GM21825 (cell line): ENCODE measurements around the gene TNFRSF9.

ENCODE experiments used
- ATAC-seq: cut with Tn5 transposase; IDR thresholded peaks from one replicate; pipeline ENCODE4 v1.9.1; 2021; ENCODE audit warnings: mild to moderate bottlenecking, moderate library complexity; ENCODE audit not compliant: unreplicated experiment

TNFRSF9 gene

DNA sequence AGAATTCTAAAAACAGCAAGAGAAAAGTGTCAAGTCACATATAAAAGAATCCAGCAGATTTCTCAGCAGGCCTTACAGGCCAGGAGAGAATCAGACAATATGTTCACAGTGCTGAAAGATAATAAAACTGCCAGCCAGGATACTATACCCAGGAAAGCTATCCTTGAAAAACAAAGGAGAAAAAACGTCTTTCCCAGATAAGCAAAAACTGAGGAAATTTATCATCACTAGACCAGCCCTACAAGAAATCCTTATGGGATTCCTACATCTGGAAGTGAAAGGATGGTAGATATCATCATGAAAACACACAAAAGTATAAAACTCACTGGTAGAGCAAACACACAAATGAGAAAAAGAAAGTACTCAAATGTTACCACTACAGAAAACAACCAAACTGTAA, 62.6 kb downstream of the TNFRSF9 start:
- ATAC-seq: no peak

DNA sequence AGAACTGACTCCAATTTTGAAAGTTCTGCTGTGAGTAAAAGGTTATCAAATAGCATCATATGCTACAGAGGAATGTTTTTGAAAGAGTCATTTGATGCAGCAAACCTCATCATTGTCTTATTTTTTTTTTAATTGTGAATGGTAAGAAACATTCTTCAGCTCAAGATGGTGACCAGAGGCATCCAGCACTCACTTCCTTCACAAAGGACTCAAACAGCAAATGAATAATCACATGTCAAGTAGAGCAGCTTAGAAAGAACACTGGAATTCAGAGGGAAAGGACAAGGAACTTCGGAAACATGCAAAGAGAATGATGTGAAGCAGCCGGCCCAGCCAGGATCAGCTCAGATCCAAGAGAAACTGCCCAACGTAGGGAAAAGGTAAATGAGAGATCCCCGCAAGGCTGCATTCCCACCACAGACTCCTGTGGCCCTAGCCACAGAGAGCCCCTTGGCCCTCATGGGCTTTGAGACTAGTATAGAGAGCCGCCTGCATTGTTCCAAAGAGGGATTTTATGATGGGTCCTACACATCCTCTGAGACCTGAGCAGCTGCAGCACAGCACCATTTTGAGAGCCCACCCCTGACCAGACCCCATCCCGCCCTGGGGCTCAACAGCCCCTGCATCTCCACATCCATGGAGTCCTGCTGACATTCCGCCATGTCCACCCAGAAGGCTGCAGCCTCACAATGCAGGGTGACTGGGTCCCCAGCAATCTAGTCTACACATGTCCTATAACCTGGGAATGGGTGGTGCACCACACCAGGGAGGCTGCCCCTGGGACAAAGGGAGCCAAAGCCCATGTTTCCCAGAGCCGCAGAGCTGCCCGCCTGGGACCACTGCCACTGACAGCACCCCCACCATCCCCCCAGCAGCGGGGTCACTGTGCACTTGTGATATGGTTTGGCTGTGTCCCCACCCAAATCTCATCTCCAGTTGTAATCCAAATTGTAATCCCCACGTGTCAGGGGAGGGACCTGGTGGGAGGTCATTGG, 66.5 kb downstream of the TNFRSF9 start:
- ATAC-seq: no peak

DNA sequence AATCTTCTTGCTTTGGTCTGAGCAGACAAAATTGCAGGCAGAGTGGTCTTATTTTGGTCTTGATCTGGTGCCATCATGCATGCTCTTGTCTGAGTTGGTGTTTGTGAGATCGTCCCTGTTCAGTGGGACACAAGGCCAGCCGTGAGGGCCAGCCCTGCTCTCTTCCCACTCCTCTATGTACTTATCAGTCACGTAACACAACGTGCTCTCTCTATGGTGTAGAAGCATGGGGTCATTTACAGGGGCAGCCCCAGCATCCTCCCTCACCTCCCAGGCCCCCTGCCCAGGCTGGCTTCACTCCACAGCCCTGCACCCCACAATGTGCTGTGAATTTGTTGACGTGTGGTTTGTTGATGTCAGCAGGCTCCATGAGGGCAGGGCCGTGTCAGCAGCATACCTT, 69.5 kb downstream of the TNFRSF9 start:
- no peak for ATAC-seq

DNA sequence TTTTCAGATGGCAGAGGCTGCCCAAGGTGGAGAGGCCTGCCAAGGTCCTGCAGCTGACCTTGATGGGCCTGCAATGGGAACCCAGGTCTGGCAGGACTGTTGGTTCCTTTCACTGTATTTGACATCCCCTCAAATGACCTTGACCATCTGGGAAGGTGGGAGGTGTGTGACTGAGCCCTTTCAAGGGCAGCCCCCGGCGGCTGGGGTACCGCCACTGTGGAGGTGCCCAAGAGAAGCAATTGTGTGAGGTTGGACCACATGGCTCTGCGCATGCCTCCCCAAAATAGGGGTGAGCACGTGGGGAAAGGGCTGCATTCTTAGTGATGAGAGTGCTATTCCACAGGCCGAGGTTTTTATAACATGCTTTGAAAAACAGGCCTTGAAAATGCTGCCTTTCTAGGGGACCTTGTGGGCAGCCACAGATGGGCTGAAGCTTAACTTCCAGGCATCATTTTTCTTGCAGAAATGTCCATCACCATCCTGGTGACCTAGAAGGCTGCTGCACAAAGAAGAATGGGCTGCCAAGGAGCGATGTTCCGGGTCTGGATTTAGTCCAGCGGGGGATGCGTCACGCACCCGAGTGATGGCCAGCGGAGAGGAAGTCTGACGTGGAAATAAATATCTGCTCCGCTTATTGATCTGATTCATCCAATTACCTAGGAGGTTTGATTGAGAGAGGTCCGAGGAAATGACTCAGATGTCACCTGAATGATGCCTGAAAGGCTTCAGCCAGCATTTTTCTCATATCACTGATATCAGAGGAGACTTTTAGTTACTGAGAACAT, 71.3 kb downstream of the TNFRSF9 start:
- ATAC-seq: no peak

DNA sequence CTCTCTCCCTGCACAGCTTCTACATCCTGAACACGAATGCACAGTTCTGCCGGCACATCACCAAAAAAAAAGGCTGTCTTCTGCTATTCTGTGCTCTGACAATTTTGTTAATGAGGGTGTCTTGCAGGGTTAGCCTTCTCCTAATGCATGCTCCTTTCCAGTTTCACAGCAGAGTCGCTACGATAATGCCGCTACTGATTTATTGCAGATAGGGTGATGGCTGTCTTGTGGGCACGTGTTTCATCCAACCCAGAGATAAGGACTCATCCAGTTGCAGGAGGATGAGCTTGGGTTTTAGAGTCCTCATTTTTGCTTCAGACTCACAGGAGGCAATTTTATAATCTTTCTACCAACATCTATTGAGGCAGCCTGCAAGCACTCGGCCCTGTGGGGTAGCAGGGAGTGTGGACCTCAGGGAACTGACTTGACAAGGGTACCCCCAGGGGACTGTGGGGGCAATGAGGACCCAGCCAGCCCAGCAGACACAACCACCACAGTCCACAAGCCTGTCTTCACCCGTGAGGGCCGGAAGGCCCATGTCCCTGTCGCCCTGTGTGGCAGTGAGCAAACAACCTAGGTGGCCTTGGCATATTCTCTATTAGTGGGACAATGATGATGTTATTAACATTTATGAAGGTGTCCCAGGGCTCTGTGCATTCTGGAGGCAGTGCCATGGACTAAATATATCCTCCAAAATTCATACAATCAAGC, 72.4 kb downstream of the TNFRSF9 start:
- no peak for ATAC-seq

DNA sequence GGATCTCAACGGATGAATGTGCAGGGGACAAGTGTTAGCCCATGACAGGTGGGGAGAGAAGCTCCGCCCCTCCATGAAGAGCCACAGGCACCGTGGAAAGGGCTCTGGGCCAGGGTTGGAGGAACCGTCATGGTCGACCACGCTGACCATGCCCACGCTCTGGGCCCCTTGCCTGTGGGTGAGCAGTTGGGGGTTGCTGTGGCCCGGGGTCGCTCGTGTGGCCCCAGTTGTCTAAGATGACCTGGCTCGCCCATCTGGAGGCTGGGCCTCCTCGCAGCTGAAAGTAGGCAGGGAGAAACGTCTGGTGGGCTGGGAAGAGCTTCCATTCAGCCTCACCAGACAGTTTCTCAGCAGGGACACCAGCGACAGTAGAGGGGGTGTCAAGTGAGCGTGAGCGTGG, 74.7 kb downstream of the TNFRSF9 start:
- no peak for ATAC-seq
